B cell (primary cell): ENCODE data around the gene PSKH1.

Experiments
- CTCF ChIP-seq: fragments of 200-600 bp; IDR thresholded peaks from one replicate; pipeline ENCODE4 v1.8.0; 2022; ENCODE audit warnings: antibody characterized with exemption, mild to moderate bottlenecking
- EZH2 ChIP-seq: IDR thresholded peaks from 2 replicates; pipeline ENCODE4 v1.6.1; 2012; ENCODE audit warnings: borderline replicate concordance, low read depth, mild to moderate bottlenecking, moderate library complexity, low read length; ENCODE audit not compliant: insufficient read depth, poor library complexity, severe bottlenecking

- no peak for TF ChIP-seq CTCF
- no peak for TF ChIP-seq EZH2
Measured at GRCh38 chr16:67934306-67935100, 41.4 kb downstream of the PSKH1 start.
